Gastrocnemius medialis (tissue), 4 donors: ENCODE measurements around the gene PLXNA2.

Experiments
- CTCF ChIP-seq, 5 experiments: fragments of 450-650 bp in 3 of 5; fragments of 200-600 bp in 2 of 5; sonication (generic) in 2 of 5; IDR thresholded peaks in 4 of 5; conservative IDR thresholded peaks in 1 of 5; 1 replicate in 4 of 5; 2 replicates in 1 of 5; pipeline ENCODE4 v1.5.1; 2016 to 2019; ENCODE audit warnings: antibody characterized with exemption in 5 of 5, mild to moderate bottlenecking in 3 of 5, moderate library complexity in 3 of 5
- POLR2A ChIP-seq, 2 donors: fragments of 450-650 bp; IDR thresholded peaks; one replicate each; pipeline ENCODE4 v1.6.1; 2017; ENCODE audit warnings: antibody characterized with exemption in 2 of 2, mild to moderate bottlenecking in 2 of 2, moderate library complexity in 2 of 2

GRCh38 chr1:208185801-208186231 lies 58.4 kb downstream of the PLXNA2 start:
- TF ChIP-seq POLR2A (IDR thresholded peaks at IDR 0.05) = no peak
- TF ChIP-seq CTCF (IDR thresholded peaks at IDR 0.05 in 4 of 5, conservative IDR thresholded peaks at IDR 0.05 in 1 of 5) = no peak
